Activated T-helper 9 cell treated with anti-CD3 and anti-CD28 coated beads, Interleukin-2, amount 50 U/mL, for 16 hours (primary cell): Measurements from ENCODE around the gene INSM1.

Source experiments
- DNase-seq: peaks from one replicate; pipeline ENCODE4 v3.0.0-alpha.2; 2020; ENCODE audit warnings: low read depth

The INSM1 gene

DNA sequence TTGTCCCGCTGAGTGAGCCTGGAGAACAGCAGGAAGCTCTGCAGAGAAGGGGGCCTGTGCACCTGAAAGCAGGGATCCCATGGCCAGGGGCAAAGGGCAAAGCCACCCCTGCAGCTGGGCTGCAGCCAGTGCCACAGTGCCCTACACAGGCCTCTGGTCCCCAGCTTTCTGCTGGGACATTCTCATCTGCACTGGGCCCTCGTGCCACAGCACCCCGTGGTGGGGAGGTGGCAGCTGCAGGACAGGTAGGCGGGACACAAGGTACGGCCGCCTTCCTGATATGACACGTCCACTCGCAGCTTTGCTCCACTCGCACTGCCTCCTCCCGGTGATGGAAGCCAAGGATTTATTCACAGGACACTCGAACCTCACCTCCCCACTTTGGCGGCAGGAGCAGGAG lies 27.2 kb downstream of the INSM1 start:
- no peak for DNase-seq

DNA sequence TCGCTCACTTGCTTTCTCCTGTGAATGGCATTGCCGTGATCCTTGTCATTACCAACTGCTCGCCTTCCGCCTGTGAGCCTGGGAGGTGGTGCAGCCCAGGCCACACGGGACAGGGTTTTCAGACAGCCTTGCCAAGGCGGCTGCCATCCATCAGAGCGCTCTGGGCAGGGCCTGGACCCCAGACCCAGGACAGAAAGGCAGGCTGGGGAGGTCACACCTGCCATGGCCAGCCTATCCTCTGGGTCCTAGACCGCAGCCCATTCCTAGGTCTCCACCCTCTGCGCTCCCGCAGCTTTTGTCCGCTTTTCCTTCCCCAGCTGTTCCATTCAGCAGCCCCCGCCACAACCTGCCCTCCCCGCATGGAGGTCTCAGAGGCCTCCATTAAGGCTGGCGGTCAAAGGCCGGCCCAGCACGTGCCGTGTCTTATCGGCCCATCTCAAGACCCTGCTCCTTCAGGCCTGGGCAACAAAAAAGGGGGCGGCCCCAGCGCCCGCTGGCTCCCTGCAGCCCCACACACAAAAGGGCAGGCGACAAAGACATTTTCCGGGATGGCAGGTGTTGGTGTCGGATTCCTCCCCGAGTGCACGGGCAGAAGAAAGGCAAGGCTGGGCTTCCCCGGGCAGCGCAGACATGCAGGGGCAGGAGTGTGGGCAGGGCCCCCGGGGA lies 28.1 kb downstream of the INSM1 start:
- no peak for DNase-seq

DNA sequence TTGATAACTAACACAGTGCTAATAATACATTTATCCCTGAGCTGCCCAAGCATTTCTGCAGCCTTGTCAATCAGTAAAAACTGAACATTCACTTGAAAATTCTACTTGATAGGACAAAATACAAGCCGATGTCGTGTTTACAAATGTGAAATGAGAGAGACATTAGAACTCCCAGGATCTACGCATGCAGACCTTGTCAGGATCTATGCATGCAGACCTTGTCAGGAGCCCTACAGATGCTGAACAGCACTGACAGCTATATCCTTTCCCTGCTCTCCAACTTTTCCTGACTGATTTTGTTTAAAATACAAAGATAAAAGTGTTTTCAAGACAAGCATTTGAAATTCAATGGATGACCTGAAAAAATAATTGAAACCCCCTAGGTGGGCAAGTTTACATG lies 28.9 kb downstream of the INSM1 start:
- DNase-seq = no peak

DNA sequence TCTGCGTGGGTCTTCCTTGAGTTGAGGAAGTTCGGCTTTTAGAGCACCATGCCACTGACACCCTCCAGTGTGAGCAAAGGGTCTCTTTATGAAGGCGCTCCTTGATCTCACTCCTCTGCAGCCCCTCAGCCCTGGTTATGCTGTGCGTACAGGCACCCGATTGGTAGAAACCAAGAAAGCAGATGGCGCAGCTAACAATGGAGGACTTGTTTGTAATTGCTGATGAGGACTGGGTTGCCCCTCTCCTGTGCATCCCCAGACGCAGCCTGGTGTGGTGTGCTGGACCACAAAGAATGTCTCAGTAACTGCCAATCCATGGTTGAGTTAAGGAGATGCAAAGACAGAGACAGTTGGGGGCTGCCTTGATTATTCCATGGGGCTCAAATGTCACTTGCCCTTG lies 30.2 kb downstream of the INSM1 start:
- DNase-seq = no peak

DNA sequence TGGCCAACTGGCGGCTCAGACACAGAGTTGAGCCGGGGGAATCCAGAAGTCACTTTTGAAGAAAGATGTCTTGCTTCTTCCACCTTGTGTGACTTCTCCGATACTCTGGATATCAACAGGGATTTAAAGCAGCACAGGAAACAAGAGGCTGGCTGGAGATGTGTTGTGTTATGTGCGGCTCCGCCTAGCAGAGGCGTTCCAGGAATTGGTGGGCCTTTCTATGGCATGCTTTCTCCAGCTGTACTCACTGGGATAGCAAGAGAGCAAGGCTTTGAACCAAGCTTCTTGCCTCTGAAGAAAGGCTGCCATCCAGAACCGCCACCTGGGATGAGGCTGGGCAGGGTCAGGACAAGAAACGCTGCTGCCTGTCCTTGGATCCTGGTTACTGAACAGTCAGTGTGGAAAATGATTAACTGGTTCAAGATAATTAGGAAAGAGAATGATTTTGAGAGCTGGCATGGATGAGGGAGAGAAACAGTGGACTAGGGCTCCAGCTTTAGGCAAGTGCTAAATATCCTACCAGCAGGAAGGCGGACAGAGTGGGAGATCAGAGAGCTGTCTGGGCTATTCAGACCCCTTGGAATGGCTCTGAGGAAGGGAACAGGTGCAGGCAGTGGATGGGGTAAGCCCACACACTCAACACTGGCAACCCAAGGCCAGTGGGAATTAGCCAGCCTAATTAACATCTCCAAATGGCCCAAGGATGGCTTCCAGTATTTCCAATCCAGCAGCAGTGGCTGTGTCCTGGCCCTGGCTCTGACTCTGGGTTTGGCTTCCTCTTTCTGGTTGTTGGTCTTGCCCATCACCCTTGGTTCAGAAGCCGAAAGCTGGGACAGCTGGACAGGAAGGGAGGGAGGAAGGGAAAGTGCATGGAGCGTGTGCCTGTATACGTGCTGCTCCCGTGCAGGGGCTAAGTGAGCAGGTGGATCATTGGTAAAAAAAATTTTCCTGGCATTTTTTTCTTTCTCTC lies 31.9 kb downstream of the INSM1 start:
- DNase-seq = no peak

DNA sequence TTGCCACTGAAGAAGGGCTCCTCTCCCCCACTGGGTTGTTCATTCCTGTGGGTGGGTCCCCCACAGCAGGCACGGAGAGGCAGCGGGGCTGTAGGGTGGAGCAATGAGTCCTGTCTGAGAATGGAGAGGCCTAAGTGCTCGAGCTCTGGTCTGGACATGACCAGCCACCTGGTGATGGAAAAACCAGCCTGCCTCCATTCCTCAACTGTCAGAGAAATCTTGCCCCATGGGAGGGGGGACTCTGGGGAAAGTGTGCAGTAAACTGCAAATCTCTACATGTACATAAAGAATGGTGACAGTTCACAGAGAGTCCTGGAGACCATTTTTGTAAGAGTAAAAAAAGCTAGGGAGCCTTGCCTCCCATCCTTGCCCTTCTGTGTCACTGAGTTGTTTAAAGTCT lies 34.1 kb downstream of the INSM1 start:
- DNase-seq = no peak

DNA sequence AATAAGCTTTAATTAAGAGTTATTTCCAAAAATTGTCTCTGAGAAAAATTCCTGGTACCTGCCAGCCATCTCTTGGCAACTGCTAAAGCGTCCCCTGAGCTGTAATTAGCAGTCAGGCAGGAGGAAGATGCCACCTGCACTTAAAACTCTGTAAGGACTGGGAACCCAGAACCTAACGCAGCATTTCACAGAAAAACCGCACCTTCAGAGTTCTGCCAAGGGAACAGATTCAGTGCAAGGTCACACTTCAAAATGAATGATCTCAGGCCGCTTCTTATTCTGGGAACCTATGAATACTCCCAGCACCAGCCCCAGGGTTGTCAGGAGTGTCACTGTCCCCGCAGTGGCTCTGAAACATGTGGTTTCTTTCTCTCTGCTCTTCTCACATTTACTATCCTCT lies 36.7 kb downstream of the INSM1 start:
- DNase-seq = no peak

DNA sequence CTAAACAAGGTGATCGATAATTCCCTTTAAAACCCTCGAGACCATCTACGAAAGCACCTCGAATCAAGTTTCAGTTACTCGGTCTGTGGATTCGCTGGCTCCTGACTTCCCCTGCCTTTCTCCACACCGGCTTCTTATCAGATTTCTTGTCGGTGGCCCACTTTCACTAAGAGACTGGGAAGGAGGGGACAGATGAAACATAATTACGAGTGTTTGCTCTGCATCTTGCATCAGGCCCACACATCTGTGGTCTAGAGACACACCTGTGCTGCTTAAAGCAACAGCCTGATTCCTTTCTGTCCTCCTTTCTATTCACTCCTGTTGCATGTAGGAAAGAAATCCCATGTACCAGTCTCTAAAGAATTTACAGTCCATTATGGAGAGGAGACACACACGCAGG lies 37.7 kb downstream of the INSM1 start:
- DNase-seq = no peak

DNA sequence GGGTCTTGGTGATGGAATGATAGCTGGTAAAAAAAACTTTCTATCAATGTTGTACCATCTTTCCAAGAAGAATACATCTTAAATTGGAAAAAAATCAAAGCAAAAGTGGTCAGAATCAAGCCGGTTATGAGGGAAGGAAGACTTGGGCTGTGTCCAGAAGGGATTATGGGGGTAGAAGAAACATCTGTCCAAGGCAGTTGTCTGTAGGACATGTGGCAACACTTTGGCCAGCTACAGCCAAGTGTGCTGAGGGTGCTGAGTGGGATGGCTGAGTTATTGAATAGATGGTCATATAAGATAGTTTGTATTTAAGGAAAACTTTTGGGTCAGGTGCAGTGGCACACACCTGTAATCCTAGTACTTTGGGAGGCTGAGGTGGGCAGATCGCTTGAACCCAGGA lies 38.4 kb downstream of the INSM1 start:
- DNase-seq = no peak

DNA sequence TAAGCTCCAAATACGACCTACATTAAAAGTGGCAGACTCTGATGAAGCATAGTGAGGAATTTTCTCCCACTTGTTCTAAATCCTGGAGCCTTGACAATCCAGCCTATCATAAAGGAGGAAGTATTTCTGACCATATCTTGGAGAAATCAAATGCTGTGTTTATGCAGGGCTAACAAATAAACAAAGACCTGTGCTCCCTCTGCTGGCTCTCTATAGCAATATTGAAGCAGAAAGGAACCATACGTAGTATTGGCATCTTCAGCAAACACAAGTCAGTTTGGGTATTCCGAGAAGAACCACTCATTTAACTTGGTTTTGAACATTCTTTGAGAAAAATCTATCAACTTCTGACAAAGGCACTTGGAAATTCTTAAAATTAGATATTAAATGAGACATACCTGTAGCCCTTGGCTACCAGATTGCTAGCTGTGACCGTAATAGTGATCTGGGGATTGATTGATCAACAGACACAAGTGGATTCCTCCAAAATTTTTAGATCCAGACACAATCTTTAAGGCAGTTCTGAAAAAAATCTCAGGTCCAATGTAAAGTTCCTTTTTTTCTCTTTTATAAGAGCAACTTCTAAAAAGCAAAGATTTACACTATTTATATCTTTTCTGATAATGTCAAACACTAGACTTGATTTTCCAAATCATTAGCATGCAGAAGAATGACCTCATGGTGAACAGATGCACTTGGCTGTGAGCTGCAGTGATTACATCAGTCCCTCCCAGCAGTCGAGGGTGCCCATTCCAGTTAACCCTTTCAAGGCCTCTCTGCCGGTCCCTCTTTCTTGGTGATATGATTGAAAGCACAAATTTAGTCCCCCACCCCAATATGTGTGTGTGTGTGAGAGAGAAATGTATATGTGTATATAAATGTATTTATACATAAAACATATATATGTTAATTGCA lies 40.2 kb downstream of the INSM1 start:
- DNase-seq = no peak

DNA sequence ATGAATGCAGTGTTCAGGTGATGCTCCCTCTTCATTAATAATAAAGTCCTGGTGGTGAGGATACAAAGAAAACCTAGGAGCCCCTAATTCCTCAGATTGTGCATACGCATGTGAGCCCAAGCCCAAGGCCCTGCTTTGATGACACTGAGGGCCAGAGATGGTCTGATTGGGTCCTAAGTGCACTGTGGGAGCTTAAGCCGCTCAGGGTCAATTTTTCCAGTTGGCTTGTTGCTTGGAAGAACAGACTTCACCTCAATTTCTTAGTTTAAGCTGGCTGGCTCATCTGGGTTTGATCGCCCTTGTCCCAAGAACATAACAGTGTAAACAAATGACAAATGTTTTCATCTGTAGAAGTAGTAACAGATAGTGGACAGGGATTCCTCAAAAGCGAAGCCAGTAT lies 41.4 kb downstream of the INSM1 start:
- no peak for DNase-seq

DNA sequence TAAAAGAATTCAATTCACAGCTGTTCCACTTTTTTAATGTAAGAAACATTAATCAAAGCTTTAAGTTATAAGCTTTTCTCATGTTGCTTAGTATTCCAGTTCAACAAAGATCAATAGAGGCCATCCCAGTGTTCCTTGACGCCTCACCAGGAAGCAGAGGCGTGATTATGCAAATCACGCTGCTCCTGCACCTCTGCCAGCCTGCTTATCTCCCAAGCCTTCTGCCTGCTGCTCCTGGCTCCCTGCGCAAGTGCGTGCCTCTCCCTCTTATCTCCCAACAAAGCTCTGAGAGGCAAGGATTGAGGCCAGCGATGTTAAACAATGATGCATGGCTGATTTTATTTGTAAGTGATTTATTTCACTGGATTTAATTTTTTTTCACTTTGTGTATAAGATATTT lies 42.8 kb downstream of the INSM1 start:
- DNase-seq = no peak

DNA sequence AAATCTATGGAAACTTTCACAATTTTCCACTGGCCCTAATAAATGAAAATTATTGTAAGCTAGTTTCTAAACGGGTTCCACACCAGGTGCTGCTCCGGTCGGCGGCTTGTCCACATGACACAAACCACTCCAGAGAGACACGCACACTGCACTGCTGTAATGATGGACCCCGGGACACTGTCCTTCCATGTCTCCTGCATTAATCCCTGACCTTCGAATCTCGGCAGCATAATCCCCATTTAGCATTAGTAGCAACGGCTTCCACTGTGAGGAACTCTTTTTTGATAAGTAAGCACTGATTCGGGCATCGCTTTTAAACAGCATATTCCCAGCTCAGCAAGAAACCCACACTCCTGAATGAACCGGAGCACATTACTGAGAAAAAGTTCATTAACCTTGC lies 43.5 kb downstream of the INSM1 start:
- no peak for DNase-seq

DNA sequence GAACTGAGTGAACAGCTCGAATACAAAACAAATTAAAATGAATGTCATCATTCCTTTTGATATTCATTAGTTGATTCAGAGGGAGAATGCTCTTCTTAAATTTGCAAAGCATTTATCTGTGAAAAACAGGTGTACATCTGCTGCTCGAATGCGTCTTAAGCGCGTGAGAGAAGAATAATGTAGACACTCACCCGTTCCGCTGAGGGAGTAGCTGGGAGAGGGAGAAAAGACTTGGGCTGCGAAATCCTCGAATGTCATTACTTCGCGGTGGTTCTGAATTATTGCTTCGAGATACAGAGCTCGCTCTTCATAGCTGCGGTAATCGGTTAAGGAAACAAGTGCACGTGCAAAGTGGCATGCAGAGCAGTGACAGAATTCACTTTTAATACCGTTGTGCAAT lies 43.9 kb downstream of the INSM1 start:
- DNase-seq = no peak

DNA sequence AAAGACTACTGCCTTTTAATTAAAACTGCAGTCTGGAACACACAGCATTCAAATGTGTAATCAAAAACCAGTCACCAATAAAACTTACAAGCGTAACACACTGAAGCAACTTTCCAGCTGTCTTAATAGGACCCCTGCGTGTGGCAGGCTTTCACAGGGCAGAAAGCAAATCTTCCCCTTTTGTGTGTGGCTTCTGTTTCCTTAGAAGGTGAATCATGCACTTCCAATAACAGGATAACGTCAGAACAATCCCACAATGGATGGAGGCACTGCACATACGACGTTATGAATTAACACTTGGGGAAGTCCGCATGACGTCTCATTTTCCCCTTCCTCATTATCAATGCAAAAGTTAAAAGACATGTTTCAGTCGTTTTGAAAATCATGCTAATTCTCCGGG lies 44.8 kb downstream of the INSM1 start:
- DNase-seq = no peak

DNA sequence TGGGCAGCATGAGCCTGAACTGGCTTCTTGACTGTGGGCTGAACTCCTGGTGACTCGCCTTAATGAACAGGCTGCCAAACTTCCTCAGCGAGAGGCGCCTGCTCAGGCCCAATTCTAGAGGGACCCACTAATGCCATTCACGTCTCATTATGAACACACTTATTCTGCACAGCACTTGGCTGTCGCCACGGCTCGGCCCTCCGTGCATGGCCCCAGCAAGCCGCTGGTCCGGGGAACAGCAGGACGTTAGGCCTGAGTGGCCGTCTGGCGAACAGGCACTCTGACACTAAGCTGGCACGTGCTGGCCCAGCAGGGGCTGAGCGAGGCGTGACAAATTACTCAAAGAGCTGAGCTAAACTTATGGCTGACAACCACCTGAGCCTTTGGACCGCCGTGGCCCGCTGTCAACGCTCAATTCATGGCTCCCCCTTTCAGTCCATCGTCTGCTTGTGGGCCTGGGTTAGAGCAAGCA lies 45.9 kb downstream of the INSM1 start:
- DNase-seq = no peak

DNA sequence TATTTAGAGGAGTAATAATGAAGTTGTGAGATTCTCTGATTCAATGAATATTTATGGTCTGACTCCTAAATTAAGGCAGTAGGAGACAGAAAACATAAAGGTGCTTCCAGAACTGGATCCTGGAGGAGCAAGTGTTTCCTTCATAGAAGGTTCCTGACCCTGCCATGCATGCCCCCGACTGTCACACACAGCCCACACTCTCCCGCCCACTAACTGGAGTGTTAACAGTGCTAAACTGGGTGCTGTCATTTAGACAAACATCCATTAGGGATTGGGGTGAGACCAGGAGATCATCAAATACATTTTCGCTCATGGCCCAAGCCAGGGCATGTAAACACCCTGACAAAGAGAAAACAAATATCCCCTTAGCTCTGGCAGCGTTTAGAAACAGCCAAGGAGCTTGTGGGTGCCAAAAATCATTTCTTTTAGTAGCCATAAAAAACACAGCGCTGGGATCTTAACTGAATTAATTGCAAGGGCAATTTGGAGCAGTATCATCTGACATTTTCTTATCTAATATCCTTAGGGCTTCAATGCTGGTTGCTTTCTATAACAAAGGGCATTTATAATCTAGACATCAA lies 46.8 kb downstream of the INSM1 start:
- DNase-seq = no peak

DNA sequence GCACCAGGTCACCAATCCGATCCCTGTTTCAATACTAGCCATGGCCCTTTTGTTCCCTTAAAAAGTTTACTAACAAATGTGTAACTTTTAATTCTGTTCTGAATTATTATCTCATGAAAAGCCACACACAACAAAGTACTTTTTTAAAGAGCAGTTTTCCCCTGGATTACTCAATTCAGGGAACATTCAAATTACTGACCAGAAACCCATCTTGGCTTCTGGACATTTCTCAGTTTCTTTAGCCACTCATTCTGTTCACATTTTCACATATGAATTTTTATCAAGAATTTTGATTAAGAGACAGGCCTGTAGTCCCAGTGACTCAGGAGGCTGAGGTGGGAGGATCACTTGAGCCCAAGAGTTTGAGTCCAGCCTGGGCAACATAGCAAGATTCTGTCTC lies 47.4 kb downstream of the INSM1 start:
- no peak for DNase-seq

DNA sequence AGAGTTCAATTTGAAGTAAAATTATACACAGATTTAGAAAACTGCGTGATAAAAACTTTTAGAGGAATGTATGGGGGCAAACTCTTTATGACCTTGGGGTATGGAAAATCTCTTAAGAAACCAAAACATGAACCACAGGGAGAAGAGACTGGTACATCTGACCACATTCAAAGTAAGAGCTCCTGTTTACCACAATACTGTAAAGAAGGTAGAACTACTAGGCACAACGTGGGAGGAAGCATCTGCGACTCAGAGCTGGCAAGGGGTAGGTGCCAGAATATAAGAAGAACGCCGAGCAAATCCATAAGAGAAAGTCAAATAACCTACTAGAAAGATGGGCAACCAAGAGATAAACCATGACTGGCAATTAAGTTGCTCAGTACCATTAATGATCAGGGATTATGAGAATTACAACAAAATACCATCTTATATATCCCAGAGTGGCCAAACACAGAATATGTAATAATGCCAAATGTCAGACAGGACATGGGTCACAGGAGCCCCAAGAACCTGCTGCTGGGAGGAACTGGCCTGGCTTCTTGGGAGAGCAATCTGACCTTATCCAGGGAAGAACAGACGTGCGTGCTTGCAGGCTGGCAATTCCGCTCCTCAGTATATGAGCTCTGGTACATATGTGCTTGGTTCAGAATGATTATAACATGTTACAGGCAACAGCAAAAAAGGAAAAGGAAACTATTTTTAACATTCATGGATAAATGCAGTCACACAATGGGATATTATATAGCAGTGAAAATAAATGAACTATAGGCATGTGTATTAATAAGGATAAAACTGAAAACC lies 50.2 kb downstream of the INSM1 start:
- DNase-seq = no peak
